ENCODE measurements around the gene CRTC1.

CRTC1 gene

GRCh38 chr19:18653853-18654252 is 29.6 kb upstream of the CRTC1 start:
- no peak for DNase-seq (ENCODE audit: low read depth)

DNA sequence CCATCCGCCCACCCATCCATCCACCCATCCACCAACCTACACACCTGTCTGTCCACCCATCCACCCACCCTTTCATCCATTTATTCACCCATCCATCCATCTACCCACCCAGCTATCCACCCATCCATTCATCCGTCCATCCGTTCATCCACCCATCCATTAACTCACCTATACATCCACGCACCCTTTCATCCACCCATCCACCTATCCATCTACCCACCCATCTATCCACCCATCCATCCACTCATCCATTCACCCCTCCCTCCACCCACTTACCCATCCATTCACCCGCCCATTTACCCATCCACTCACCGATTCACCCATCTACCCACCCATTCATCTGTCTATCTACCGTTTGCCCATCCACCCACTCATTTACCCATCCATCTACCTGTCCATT is 29.0 kb upstream of the CRTC1 start:
- DNase-seq (ENCODE audit: low read depth) = no peak

DNA sequence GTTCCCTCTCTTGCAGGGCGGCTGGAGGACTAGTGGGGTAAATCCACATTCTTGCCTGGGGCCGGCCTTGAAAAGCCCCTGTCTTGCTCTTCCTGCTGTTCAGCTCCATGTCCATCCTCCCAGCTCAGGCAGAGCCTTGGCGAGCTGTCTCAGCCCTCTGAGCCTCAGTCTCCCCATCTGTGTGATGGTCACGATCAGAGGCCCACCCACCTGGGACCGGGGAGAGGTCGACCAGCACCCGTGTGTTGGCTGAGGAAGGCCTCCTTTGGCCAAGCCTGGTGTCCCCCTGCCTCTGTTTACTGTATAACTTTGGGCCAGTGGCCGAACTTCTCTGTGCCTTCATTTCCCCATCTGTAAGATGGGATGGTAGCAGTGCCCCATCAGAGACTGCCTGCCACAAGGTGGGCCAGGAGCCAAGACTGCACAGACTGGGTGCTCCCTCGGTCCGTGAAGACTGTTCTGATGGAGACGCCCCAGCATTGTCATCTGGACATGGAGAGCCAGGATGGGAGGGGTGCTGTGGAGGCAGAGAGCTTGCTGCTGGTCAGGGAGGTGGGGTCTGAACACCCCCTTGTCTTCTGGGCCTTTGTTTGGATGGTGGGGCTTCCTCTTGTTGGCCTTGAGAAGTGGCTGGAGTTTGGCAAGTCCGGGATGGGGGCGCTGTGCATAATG is 28.2 kb upstream of the CRTC1 start:
- no peak for DNase-seq (ENCODE audit: low read depth)

- no peak for DNase-seq (ENCODE audit: low read depth)
Measured at GRCh38 chr19:18656337-18657086, 27.0 kb upstream of the CRTC1 start.

DNA sequence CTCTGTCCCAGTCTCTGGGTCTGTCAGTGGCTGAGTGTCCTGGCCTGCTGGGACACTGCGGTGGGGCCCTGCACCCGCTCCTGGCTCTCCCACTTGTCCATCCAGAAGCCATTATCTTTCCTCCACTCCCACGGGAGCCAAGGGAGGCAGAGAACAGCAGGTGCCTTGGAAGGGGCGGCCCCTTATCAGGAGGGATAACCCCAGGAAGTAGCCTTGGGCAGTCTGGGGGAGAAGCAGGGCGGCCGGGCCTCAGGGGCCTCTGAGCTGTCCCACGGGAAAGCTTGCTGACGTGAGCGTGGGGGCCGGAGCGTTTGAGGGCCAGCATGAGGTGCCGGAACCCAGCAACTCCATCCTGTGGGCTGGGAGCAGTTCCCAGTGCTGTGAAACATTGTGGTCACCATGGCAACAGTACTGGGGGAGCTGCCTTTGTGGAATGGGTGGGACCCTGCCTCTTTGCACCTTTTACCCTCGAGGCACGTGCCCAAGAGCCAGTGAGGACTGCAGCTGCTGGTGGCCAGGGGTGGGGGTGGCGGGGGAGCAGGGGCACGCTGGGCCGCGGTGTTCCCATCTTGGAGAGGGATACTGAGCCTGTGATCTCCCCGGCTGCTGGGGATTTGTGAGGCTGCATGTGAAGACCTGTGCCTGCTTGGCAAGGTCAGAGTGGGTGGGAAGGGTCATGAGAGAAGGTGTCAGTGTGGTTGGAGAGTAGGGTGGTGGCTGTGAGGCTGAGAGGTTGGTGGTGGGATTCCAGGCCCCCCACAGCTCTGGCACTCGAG is 25.7 kb upstream of the CRTC1 start:
- no peak for DNase-seq (ENCODE audit: low read depth)

- DNase-seq (ENCODE audit: low read depth) = no peak
Measured at GRCh38 chr19:18658366-18658855, 25.1 kb upstream of the CRTC1 start.

DNA sequence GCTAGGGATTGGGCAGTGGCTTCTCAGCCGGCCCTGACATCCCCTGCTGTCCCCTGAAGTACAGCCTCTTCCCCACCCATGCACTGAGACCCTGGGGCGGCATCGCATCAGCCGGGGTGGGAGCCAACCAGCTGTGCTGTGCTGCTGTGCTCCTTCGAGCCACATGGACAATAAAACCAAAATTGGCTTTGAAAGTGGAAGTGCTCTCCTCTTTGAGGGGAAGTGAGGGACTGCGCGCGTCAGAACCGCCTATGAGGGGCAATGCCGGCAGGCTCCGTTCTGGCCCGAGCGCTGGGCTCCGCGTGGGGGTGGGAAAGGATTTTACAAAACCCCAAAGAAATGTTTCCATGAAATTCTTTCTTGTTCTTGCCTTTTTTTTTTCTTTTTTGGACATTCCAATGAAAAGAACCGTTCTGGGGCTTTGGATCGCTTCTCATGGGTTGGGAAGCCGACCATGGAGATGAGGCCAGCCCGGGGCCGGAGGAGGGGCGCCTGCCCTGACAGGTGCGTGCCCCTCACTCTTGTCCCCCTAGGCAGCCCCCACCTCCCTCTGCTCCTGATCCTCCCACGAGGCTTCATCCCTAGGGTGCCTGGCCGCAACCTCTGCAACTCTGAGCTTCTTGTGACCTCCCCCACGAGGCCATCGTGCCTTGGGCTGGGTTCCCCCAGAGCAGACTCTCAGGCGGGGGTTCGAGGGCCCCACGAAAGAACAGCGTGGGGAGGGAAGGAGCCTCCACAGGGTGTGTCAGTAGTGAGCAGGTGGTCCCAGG is 24.0 kb upstream of the CRTC1 start:
- no peak for DNase-seq (ENCODE audit: low read depth)

- DNase-seq (ENCODE audit: low read depth) = no peak
Measured at GRCh38 chr19:18660051-18660910, 23.2 kb upstream of the CRTC1 start.

DNA sequence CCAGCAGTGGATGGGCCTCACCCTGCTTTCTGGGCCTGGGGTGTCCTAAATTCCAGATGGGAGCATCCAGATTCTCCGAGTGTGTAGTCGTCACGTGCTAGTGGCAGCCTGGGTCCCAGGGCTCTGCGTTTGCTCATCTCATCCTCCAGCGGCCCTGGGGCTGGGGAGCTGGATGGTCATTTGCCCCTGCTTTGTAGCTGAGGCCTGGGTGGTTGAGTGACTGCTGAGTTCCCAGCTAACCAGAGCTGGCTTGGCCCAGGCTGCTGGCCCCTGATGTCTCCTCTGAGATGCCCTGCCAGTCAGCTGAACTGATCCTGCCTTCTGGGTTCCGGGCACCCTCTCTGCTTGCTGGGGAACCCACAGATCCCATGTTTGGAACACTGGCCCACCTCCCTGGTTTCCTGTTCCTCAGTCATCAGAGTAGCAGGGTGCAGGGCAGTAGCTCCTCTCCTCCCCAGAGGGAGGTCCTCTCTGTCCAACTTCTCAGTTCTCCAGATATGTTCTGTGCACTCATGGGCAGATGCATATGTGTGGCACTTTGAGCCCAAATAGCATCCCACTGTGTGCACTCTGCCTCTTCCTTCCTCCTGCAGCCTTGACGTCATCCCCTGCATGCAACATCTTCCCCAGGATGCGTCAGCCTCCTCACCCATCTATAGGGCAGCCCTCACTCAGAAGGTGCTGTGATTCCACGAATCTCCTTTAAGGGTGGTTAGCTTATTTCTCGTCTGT is 22.4 kb upstream of the CRTC1 start:
- DNase-seq (ENCODE audit: low read depth) = no peak

DNA sequence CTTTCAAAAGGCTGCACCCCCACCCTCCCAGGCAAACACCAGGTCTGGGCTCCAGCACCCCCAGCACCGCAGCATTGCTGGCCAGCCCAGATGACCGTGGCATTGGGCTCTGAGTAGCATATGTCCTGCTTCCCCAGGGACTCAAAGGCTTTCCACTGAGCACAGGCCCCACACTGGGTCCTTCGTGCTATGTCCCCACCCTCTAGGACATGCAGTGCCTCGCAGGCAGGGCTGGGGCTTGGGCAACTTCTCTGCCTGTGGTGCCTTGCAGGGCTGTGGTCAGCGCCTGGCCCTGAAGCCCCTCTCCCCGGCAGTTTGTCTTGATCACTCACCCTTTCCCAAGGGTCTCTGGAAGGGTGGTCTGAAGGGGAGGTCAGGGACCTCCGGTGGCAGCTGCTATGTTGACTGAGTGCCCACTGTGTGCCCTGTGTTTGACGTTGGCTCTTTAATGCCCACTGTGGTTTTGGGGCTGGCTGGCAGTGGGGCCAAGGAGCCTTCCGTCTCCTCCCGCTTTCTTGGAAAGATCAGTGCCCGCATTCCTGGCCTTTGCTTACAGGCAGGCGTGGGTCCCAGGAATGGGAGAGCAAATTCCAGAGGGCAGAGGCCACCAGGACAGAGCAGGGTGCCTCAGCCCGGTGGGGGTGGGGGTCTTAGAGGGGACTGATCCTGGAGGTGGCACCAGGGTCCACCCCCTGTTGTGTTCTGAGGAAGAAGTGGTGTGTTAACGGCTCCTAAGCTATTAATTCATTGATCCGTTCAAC is 20.3 kb upstream of the CRTC1 start:
- DNase-seq (ENCODE audit: low read depth) = no peak

- no peak for DNase-seq (ENCODE audit: low read depth)
Measured at GRCh38 chr19:18663940-18664530, 19.4 kb upstream of the CRTC1 start.

- DNase-seq (ENCODE audit: low read depth) = no peak
Measured at GRCh38 chr19:18665771-18666202, 17.7 kb upstream of the CRTC1 start.

GRCh38 chr19:18666317-18666716 is 17.2 kb upstream of the CRTC1 start:
- DNase-seq (ENCODE audit: low read depth) = no peak

- DNase-seq (ENCODE audit: low read depth) = no peak
Measured at GRCh38 chr19:18666784-18667183, 16.7 kb upstream of the CRTC1 start.

- no peak for DNase-seq (ENCODE audit: low read depth)
Measured at GRCh38 chr19:18667531-18668251, 15.8 kb upstream of the CRTC1 start.

- DNase-seq (ENCODE audit: low read depth) = no peak
Measured at GRCh38 chr19:18668252-18668631, 15.2 kb upstream of the CRTC1 start.

- no peak for DNase-seq (ENCODE audit: low read depth)
Measured at GRCh38 chr19:18668744-18669523, 14.5 kb upstream of the CRTC1 start.

DNA sequence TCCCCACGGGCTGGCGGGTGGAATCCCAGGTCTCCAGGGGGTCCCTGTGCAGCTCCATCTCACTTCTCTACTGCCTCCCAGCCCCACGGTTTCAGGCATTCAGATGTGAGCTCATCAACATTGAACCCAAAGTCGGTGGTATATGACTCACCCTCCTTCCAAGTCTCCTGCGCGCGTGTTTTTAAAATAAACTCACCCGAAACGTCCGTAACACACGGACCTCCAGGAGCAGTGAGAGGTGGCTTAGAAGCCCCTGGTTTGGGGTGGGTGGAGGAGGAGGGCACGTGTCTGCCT is 14.0 kb upstream of the CRTC1 start:
- DNase-seq (ENCODE audit: low read depth) = no peak
